Ishikawa (cell line): ENCODE data around the gene KCNK17.

Experiments used
- CEBPB ChIP-seq: IDR thresholded peaks from 2 replicates; pipeline ENCODE4 v1.6.1; 2012
- CREB1 ChIP-seq: IDR thresholded peaks from 2 replicates; pipeline ENCODE4 v1.6.1; 2012; ENCODE audit warnings: low read depth
- EGR1 ChIP-seq: IDR thresholded peaks from 2 replicates; pipeline ENCODE4 v1.6.1; 2012
- EP300 ChIP-seq: IDR thresholded peaks from 2 replicates; pipeline ENCODE4 v1.6.1; 2012; ENCODE audit warnings: borderline replicate concordance
- FOXM1 ChIP-seq: IDR thresholded peaks from 2 replicates; pipeline ENCODE4 v1.6.1; 2012; ENCODE audit warnings: low read depth, borderline replicate concordance
- NFIC ChIP-seq: IDR thresholded peaks from 2 replicates; pipeline ENCODE4 v1.6.1; 2012
- RAD21 ChIP-seq: IDR thresholded peaks from 2 replicates; pipeline ENCODE4 v1.6.1; 2012; ENCODE audit warnings: low read depth
- TAF1 ChIP-seq: IDR thresholded peaks from 2 replicates; pipeline ENCODE4 v1.6.1; 2012; ENCODE audit warnings: low read depth, mild to moderate bottlenecking
- TCF12 ChIP-seq: IDR thresholded peaks from 2 replicates; pipeline ENCODE4 v1.6.1; 2012; ENCODE audit warnings: low read depth
- TEAD4 ChIP-seq: IDR thresholded peaks from 2 replicates; pipeline ENCODE4 v1.6.1; 2012
- YY1 ChIP-seq: IDR thresholded peaks from 2 replicates; pipeline ENCODE4 v1.6.1; 2012; ENCODE audit warnings: low read depth
- ZBTB7A ChIP-seq: IDR thresholded peaks from 2 replicates; pipeline ENCODE4 v1.6.1; 2012; ENCODE audit warnings: low read depth
- TF ChIP-seq, protein P1 (sequence below): IDR thresholded peaks from 2 replicates; pipeline ENCODE4 v1.6.1; 2012
- TF ChIP-seq, protein P2 (sequence below): IDR thresholded peaks from 2 replicates; pipeline ENCODE4 v1.6.1; 2012; ENCODE audit warnings: low read depth, mild to moderate bottlenecking
- TF ChIP-seq, protein P3 (sequence below): IDR thresholded peaks from 2 replicates; pipeline ENCODE4 v1.6.1; 2012

The KCNK17 gene

DNA sequence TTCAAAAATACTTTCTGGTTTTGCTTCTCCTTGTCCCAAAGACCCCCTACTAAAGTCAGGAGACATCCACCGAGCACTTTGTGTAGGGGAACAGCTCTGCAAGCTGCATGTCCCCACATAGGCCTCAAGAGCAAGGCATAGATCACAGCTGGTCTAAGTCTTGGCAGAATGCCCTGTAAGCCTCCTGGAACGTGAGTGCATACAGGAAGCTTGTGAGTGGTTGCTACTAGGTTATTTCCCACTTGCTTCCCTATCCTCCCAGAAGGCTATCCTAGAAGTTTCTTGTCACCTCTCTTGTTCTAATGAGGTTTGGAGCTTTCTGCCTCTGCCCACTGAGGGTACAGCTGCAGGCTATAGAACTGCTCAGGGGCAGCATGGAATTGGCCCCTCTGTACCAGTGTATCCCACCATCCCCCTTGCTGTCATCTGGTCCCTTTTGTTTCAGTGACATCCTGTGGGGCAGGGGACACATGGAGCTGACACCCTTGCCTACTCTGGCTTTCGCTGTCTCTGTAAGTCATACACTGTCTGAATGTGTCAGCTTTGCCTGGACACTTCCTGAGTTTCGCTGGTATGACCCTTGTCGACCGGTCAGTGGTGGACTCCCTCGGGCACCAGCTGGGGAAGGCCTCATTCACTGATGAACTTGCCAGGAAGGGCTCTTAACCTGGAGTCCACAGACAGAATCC is 43.9 kb upstream of the KCNK17 start:
- TF ChIP-seq, protein P1, sequence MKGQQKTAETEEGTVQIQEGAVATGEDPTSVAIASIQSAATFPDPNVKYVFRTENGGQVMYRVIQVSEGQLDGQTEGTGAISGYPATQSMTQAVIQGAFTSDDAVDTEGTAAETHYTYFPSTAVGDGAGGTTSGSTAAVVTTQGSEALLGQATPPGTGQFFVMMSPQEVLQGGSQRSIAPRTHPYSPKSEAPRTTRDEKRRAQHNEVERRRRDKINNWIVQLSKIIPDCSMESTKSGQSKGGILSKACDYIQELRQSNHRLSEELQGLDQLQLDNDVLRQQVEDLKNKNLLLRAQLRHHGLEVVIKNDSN, result no peak
- no peak for TF ChIP-seq EP300
- TF ChIP-seq NFIC, result no peak
- no peak for TF ChIP-seq ZBTB7A
- TF ChIP-seq, protein P2, sequence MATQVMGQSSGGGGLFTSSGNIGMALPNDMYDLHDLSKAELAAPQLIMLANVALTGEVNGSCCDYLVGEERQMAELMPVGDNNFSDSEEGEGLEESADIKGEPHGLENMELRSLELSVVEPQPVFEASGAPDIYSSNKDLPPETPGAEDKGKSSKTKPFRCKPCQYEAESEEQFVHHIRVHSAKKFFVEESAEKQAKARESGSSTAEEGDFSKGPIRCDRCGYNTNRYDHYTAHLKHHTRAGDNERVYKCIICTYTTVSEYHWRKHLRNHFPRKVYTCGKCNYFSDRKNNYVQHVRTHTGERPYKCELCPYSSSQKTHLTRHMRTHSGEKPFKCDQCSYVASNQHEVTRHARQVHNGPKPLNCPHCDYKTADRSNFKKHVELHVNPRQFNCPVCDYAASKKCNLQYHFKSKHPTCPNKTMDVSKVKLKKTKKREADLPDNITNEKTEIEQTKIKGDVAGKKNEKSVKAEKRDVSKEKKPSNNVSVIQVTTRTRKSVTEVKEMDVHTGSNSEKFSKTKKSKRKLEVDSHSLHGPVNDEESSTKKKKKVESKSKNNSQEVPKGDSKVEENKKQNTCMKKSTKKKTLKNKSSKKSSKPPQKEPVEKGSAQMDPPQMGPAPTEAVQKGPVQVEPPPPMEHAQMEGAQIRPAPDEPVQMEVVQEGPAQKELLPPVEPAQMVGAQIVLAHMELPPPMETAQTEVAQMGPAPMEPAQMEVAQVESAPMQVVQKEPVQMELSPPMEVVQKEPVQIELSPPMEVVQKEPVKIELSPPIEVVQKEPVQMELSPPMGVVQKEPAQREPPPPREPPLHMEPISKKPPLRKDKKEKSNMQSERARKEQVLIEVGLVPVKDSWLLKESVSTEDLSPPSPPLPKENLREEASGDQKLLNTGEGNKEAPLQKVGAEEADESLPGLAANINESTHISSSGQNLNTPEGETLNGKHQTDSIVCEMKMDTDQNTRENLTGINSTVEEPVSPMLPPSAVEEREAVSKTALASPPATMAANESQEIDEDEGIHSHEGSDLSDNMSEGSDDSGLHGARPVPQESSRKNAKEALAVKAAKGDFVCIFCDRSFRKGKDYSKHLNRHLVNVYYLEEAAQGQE, result no peak
- TF ChIP-seq, protein P3, sequence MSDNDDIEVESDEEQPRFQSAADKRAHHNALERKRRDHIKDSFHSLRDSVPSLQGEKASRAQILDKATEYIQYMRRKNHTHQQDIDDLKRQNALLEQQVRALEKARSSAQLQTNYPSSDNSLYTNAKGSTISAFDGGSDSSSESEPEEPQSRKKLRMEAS, result no peak
- no peak for TF ChIP-seq TEAD4
- TF ChIP-seq YY1, result no peak
- TF ChIP-seq TCF12, result no peak
- no peak for TF ChIP-seq FOXM1
- TF ChIP-seq EGR1, result no peak
- no peak for TF ChIP-seq TAF1
- TF ChIP-seq RAD21, result no peak
- no peak for TF ChIP-seq CREB1
- TF ChIP-seq CEBPB, result no peak

DNA sequence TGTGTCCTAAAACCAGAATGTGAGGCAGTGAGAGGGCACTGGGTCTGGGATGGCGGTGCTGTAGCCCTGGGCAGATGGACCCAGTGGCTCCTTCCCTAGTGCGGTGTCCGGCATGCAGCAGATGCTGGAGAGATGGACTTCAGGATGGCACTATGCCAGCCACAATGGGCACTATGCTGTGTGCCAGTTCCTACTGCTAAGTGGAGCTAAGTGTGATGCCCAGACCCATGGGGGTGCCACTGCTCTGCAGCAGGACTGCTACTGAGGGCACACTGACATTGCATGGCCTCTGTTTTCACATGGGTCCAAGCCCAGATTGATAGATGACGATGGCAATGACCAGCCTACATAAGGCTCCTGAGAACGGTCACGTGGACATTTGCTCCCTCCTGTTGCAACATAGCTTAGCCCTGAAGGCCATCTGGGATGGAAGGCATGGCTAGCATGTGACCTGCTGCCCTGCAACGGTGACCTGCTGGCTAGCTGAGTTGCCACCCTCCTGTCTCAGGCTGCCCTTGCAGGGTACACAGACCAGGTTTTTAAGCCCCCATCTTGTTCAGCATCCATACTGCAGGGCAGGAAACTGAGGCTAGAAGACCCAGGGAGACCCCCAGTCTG is 39.6 kb upstream of the KCNK17 start:
- TF ChIP-seq CREB1 (no peak), ZBTB7A (no peak), TAF1 (no peak), EGR1 (no peak), YY1 (no peak), RAD21 (no peak), TEAD4 (no peak), NFIC (no peak), CEBPB (no peak)
- TF ChIP-seq, protein P2, result no peak
- TF ChIP-seq, protein P1, result no peak

DNA sequence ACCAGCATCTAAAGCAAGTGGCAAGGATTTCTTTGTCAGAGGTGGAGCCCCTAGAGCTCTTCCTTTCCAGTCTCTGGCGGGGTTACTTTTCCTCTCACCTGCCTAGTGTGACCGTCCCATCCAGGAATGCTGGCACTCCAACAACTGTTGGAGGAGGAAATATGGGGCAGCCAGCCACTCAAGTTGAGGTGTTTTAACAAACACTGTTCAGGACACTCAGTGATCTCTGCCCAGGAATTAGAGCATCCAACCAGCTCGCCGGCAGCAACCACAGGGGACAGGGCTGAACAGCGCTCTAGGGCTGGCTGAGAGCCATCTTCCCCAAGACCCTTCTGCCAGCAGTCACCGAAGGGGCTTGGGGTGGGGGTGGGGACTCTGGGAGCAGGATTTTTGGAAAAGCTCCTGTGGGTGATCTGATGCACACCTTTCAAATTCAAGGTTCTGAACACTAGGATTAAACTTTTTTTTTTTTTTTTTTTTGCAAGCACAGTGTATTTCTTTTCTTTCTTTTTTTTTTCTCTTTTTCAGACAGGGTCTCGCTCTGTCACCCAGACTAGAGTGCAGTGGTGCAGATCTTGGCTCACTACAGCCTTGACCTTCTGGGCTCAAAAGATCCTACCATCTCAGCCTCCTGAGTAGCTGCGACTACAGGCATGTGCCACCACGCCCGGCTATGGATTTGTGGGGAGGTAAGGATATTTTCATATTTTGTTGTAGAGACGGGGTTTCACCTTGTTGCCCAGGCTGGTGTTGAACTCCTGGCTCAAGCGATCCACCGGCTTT is 36.7 kb upstream of the KCNK17 start:
- TF ChIP-seq FOXM1, result no peak
- no peak for TF ChIP-seq TEAD4
- TF ChIP-seq RAD21, result no peak
- no peak for TF ChIP-seq YY1
- TF ChIP-seq NFIC, result no peak
- TF ChIP-seq, protein P2, result no peak
- TF ChIP-seq, protein P3, result no peak
- TF ChIP-seq TCF12, result no peak

DNA sequence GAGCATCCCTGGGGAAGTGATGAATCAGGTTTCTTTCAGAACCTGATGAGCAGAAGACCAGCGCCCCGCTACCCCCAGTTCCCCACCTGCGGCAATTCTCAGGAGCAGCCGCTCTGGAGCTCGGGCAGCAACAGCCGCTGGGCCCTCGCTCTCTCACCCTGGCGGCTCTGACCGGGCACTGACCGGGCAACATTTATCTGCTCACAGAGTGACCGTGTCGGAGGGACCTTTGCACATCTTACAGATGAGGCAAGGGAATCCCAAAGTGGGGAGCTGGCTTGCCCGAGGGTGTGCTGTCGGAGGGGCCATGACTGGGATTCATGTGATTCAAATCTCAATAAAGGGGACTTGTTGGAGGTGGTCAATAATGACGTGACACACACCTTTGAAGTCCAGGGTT is 34.5 kb upstream of the KCNK17 start:
- TF ChIP-seq, protein P3, result no peak
- no peak for TF ChIP-seq NFIC
- no peak for TF ChIP-seq TAF1
- TF ChIP-seq YY1, result no peak
- TF ChIP-seq, protein P2, result no peak
- TF ChIP-seq TCF12, result no peak
- no peak for TF ChIP-seq TEAD4
- TF ChIP-seq CREB1, result no peak
- TF ChIP-seq EGR1, result no peak
- no peak for TF ChIP-seq ZBTB7A
- TF ChIP-seq EP300, result no peak
- no peak for TF ChIP-seq CEBPB
